GM12864 (cell line): ENCODE data around the gene NKX6-2.

ENCODE experiments used
- DNase-seq: peaks from one replicate; pipeline ENCODE4 v3.0.0-alpha.2; 2011; ENCODE audit warnings: low read depth
- H3K4me3 ChIP-seq: 2 replicates; pipeline ENCODE4 v1.5.1; 2011; ENCODE audit warnings: mild to moderate bottlenecking, low read depth, low read length, control low read depth
- CTCF ChIP-seq: IDR thresholded peaks from 2 replicates; pipeline ENCODE4 v1.5.1; 2011; ENCODE audit warnings: low read depth, mild to moderate bottlenecking, moderate library complexity, low read length, control low read depth, inconsistent platforms; ENCODE audit errors: missing control alignments

Gene NKX6-2

GRCh38 chr10:132785723-132786475 lies at the start of gene NKX6-2:
Gene NKX6-2, minus strand, starts transcription at chr10:132786147. Its CDS starts 199 bp downstream, at chr10:132785948.
- DNase-seq = no peak
- TF ChIP-seq CTCF = no peak
- no peak within 1 kb of the TSS for H3K4me3 ChIP-seq

- TF ChIP-seq CTCF = no peak
- no peak overlapping the region for H3K4me3 ChIP-seq
- DNase-seq = no peak
These were observed 49.2 kb upstream of the NKX6-2 start for GRCh38 chr10:132834891-132835847.

- TF ChIP-seq CTCF = no peak
- no peak for DNase-seq
- no peak overlapping the region for H3K4me3 ChIP-seq
These were observed 48.4 kb upstream of the NKX6-2 start for GRCh38 chr10:132834311-132834761.

GRCh38 chr10:132833421-132834111 lies 47.6 kb upstream of the NKX6-2 start:
- no peak for TF ChIP-seq CTCF
- no peak for DNase-seq
- H3K4me3 ChIP-seq = no peak overlapping the region

GRCh38 chr10:132832186-132832969 lies 46.4 kb upstream of the NKX6-2 start:
- DNase-seq = no peak

More at GRCh38 chr10:132832186-132832969, 46.4 kb upstream of the NKX6-2 start:
- TF ChIP-seq CTCF = no peak
- no peak overlapping the region for H3K4me3 ChIP-seq
